Measurements from ENCODE around the gene SCOC.

DNA sequence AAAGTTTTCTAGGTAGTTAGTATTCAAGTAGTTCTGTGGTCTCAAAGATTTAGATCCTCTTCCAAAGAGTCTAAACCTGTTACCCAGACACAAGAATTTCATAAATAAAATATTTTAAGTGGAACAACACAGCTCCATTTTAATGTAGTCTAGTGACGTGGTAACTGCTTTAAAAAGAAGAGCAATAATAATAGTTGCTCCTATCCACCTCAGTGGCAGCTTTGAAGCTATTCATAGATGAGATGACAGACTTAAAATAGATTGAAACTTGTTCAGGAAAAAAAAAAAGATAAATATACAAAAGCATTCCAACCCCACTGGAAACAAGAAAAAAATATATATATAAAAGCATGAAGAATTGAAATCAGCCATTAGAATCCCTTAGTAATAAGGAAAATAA lies 14.6 kb downstream of the SCOC start:
- no peak for TF ChIP-seq EZH2 (IDR thresholded peaks at IDR 0.05; ENCODE audit: borderline replicate concordance, low read depth, low read length, poor library complexity, severe bottlenecking)
- TF ChIP-seq, protein P1, sequence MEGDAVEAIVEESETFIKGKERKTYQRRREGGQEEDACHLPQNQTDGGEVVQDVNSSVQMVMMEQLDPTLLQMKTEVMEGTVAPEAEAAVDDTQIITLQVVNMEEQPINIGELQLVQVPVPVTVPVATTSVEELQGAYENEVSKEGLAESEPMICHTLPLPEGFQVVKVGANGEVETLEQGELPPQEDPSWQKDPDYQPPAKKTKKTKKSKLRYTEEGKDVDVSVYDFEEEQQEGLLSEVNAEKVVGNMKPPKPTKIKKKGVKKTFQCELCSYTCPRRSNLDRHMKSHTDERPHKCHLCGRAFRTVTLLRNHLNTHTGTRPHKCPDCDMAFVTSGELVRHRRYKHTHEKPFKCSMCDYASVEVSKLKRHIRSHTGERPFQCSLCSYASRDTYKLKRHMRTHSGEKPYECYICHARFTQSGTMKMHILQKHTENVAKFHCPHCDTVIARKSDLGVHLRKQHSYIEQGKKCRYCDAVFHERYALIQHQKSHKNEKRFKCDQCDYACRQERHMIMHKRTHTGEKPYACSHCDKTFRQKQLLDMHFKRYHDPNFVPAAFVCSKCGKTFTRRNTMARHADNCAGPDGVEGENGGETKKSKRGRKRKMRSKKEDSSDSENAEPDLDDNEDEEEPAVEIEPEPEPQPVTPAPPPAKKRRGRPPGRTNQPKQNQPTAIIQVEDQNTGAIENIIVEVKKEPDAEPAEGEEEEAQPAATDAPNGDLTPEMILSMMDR (conservative IDR thresholded peaks at IDR 0.05; ENCODE audit: low read depth, low read length): no peak
